ENCODE measurements around the gene NUCB1.
"Not testable (repeated sequence)": the region's sequence is repeated elsewhere in the genome, so short reads cannot be mapped to it uniquely, and the experiment has no call there.

Gene NUCB1

DNA sequence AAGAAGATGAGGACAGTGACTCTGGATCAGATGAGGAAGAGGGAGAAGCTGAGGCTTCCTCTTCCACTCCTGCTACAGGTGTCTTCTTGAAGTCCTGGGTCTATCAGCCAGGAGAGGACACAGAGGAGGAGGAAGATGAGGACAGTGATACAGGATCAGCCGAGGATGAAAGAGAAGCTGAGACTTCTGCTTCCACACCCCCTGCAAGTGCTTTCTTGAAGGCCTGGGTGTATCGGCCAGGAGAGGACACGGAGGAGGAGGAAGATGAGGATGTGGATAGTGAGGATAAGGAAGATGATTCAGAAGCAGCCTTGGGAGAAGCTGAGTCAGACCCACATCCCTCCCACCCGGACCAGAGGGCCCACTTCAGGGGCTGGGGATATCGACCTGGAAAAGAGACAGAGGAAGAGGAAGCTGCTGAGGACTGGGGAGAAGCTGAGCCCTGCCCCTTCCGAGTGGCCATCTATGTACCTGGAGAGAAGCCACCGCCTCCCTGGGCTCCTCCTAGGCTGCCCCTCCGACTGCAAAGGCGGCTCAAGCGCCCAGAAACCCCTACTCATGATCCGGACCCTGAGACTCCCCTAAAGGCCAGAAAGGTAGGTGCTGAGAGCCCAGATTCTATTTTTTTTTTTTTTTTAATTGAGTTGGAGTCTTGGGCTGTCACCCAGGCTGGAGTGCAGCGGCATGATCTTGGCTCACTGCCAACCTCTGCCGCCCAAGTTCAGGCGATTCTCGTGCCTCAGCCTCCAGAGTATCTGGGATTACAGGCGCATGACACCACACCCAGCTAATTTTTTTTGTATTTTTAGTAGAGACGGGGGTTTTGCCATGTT, 25.6 kb upstream of the NUCB1 start:
- peak; percentile 59 for DNase-seq (ENCODE audit: low spot score)

DNA sequence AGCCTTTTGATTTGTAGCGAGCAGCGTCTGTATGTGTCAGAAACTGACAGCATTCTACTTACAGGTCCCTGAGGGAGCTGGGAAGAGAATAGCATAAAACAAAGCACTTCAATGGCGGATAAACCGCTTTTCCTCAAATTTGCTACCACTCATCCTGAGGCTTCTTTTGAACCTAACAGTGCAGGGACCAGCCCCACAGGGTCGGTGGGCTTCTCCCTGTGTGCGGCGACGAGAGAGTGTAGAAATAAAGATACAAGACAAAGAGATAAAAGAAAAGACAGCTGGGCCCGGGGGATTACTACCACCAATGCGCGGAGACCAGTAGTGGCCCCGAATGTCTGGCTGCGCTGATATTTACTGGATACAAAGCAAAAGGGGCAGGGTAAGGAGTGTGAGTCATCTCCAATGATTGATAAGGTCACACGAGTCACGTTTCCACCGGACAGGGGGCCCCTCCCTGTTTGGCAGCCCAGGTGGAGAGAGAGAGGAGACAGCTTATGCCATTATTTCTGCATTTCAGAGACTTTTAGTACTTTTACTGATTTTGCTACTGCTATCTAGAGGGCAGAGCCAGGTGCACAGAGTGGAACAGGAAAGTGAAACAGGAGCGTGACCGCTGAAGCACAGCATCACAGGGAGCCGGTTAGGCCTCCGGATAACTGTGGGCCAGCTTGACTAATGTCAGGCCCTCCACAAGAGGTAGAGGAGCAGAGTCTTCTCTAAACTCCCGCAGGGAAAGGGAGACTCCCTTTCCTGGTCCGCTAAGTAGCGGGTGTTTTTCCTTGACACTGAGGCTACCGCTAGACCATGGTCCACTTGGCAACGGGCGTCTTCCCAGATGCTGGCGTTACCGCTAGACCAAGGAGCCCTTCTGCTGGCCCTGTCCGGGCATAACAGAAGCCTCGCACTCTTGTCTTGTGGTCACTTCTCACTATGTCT, 23.8 kb upstream of the NUCB1 start:
- not testable (repeated sequence) for DNase-seq (ENCODE audit: low spot score)

DNA sequence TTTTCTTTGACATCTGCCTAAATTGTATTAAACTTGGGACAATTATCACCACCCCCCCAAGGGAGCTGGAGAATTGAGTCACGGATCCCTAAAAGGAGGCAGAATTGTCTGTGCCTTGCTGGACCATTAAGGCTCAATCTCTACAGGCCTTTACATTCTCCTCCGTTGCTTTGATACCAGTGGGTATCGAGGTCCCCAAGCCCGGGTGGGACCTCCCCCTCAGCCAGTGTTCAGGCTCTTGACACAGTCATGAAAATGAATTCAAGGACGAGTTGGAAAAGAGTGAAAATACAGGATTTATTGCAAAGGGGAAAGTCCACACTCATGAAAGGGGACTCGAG, 22.3 kb upstream of the NUCB1 start:
- DNase-seq (ENCODE audit: low spot score) = no peak

- no peak for DNase-seq (ENCODE audit: low spot score)
Observed at GRCh38 chr19:48878196-48879024, 21.7 kb upstream of the NUCB1 start.

DNA sequence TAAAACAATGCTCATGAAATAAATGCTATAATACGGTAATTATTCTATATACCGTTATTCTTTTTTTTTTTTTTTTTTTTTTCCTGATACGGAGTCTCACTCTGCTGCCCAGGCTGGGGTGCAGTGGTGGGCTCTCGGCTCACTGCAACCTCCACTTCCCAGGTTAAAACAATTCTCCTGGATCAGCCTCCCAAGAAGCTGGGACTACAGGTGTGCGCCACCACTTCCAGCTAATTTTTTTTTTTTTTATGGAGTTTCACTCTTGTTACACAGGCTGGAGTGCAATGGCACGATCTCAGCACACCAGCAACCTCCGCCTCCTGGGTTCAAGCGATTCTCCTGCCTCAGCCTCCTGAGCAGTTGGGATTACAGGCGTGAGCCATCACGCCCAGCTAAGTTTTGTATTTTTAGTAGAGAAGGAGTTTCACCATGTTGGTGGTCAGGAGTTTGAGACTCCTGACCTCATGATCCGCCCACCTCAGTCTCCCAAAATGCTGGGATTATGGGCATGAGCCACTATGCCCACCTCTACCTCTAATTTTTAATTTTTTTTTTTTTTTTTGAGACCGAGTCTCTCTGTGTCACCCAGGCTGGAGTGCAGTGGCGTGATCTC, 21.0 kb upstream of the NUCB1 start:
- DNase-seq (ENCODE audit: low spot score) = no peak

GRCh38 chr19:48879696-48880095, 20.4 kb upstream of the NUCB1 start:
- not testable (repeated sequence) for DNase-seq (ENCODE audit: low spot score)

DNA sequence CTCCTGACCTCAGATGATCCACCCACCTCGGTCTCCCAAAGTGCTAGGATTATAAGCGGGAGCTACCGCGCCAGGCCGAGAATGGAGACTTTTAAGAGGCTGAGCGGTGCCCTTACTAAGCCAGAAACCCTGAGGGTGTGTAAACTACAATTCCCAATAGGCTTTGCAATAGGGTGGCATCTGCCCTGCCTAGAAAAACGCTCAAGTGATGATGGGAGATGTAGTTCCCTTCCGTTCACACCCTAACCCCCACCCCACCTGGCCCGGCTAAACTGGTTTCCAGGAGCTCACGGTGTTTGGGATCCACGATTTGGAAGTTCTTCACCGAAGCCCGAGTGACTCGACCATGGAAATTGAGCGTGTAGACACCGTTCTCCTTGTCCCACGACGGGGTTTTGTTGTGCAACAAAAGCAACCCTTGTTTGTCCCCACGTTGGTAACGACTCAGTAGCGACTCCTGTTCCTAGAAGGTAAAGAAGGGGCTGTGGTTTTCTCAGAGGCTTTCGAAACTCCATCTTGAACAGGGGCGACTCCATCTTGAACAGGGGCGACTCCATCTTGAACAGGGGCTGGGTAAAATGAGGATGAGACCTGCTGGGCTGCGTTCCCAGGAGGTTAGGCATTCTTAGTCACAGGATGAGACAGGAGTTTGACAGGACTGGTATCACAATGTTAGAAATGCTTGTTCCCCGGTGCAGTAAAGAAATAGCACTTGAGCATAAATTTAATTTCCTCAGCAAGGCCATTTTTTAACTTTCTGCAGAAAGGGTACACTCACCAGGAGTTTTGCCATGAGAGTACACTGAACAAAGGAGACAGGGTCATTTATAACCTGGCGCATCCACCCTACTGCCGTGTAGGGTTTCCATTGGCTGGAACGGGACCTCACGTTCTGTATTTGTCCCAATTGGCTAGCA, 18.1 kb upstream of the NUCB1 start:
- DNase-seq (ENCODE audit: low spot score) = peak; percentile 61

GRCh38 chr19:48883726-48884125, 16.4 kb upstream of the NUCB1 start:
- no peak for DNase-seq (ENCODE audit: low spot score)

DNA sequence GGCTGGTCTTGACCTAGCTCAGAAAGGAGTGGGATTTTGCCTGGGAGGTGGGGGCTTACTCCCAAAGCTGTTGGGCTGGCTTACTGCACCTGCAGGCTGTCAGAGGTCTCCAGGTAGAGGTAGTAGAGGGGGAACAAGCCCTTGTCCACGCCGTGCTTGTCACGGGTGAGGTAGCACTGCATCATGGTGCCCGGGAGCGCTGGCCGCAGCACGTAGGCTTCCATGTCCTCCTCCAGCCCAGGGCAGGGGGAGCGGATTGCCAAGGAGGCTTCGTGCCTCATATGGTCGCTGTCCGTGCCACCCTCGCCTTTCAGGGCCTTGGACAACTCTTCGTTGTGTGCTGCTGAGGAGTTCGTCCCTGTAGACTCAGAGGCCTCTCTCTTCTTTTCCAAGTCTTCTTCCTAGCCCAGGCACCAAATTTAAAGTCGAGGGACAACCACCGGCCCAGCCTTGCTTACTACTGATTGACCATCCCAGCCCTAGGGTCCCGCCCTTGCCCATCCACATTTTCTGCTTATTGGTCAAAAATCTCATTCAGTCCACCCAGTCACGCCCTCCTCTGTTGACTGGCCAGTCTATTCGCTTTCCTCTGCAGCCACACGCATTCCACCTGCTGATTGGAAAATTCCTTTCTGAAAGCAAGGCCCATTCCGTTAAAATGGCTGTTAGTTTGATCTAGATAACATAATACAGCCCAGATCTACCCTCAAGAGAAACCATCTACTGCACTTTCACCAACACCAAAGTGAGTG, 12.1 kb upstream of the NUCB1 start:
- no peak for DNase-seq (ENCODE audit: low spot score)

GRCh38 chr19:48889496-48889895, 10.6 kb upstream of the NUCB1 start:
- not testable (repeated sequence) for DNase-seq (ENCODE audit: low spot score)

DNA sequence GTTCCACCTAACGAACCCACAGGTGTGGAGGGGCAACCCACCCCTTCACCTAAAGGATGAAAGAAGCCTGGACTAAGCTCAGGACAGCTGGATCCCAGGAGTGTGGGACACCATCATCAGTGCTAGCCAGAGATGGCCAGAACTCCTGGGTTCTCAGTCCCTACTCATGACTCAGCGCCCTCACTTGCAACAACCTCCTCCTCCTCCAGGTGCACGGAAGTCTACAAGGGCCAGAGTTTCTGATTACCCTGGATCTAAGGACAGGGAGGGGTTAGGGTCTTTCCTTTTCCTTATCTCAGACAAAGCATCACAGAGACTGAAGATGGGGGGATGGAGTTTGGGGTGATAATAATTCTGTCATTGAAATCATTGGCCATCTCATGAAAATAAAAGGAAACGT, 9.6 kb upstream of the NUCB1 start:
- no peak for DNase-seq (ENCODE audit: low spot score)

GRCh38 chr19:48895226-48895625, 4.9 kb upstream of the NUCB1 start:
- no peak for DNase-seq (ENCODE audit: low spot score)

DNA sequence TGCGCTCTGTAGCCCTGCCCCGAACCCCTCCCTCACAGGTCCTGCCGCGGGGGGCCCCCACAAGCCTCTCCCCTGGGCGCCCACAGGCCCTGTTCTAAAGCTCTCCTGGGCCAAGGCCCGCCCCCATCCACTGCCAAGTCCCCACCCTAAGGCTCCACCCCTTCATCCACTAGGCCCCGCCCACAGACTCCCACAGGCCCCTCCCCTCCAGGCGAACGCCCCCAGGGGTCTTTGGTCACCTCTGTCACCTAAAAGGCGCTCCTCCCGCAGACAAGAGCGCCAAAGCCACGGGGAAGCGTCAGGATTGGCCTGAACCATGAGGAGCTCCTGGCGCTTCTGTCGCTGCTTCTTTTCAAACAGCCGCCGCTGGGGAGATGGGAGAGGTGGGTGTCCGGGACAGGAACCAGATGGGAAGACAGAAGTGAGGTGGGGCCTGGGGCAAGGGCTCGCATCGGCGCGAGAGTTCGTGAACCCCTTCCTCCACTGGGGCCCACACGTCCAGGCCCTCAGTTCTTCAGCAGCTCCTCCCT, 3.9 kb upstream of the NUCB1 start:
- no peak for DNase-seq (ENCODE audit: low spot score)

- DNase-seq (ENCODE audit: low spot score) = no peak
Observed at GRCh38 chr19:48897181-48897580, 2.9 kb upstream of the NUCB1 start.

- DNase-seq (ENCODE audit: low spot score) = not testable (repeated sequence)
Observed at GRCh38 chr19:48899386-48899749, 744 bp upstream of the NUCB1 start.

DNA sequence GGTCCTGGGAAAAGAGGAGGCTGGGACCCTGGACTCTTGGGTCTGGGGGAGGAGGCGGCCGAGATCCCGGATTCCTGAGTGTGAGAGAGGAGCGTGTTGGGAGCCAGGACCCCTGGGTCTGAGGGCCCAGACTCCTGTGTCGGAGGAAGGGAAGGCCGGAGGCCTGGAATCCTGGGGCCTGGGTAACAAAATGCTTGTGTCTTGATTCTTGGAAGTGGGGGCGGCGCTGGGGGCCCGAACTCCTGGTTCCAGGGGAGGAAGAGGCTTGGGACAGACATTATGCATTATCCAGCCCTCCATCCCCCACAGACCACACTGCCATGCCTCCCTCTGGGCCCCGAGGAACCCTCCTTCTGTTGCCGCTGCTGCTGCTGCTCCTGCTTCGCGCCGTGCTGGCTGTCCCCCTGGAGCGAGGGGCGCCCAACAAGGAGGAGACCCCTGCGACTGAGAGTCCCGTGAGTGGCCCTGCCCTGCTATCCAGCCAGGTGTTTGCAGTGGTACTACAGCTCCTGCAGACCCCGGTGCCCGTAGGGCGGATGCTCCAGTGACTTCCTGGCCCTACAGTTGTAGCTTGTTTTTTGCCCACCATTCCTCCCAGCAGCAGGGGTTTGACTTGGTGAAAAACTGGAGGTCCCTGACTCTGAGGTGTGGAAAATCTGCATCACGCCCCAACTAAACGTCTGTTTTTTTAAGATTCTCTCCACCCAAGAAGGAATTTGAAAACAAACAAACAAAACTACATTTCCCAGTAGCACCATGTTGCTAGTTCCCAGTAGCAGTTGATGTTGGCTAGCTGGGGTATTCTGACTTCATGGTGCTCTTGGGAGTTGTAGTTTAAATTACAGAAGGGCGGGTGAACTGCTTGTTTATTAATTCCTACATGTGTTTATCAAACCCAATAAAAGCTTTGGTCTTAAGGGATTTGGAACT, 630 bp downstream of the NUCB1 start:
- peak; percentile 53 for DNase-seq (ENCODE audit: low spot score)

- DNase-seq (ENCODE audit: low spot score) = not testable (repeated sequence)
Observed at GRCh38 chr19:48902291-48902690, 2.2 kb downstream of the NUCB1 start.

DNA sequence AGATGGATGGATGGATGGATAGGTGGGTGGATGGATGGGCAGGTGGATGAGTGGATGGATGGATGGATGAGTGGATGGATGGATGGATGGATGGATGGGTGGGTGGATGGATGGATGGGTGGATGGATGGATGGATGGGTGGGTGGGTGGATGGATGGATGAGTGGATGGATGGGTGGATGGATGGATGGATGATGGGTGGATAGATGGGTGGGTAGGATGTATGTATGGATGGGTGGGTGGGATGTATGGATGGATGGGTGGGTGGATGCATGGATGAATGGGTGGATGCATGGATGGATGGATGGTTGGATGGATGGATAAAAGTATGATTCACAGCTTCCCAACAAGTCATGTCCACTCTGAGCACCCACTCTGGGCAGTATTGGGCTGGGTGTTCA, 3.7 kb downstream of the NUCB1 start:
- not testable (repeated sequence) for DNase-seq (ENCODE audit: low spot score)

DNA sequence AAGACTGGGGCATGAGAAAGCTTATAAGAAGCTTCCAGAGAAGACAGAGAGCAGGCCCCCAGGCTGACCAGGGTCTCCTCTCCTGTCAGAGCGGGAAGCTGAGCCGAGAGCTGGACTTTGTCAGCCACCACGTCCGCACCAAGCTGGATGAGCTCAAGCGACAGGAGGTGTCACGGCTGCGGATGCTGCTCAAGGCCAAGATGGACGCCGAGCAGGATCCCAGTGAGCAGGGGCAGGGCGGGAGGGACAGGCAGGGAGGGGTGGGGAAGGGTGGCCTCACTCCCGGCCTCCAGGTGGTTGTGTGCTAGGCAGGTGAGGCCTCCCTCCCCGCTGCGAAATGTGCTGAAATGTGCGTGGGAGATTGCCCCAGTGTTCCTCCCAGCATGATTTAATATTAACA, 5.6 kb downstream of the NUCB1 start:
- no peak for DNase-seq (ENCODE audit: low spot score)
